Measurements from ENCODE around the gene OBP2B. TPM values are rescaled to one million over a fixed set of nuclear protein-coding genes. Genes with fewer than 3 reads are reported as not detected.

Gene OBP2B
- polyA plus RNA-seq, 1 donor from 2014 or later = not detected

GRCh38 chr9:133195029-133195428, 14.0 kb downstream of the OBP2B start:
- H3F3A ChIP-seq (ENCODE audit: insufficient read depth, low read length, poor library complexity, severe bottlenecking) = no peaks in the 10 kb centered on the region
- no peaks in the 10 kb centered on the region for H3K79me2 ChIP-seq (replicated peaks; ENCODE audit: insufficient read depth, low read length)
- H3K27ac ChIP-seq (ENCODE audit: low read length) = no peak overlapping the region
- H3K9me3 ChIP-seq (ENCODE audit: low read length) = peaks cover 4% of the 10 kb centered on the region
- no peaks in the 10 kb centered on the region for H4K20me1 ChIP-seq (ENCODE audit: insufficient read depth)
- H3K4me2 ChIP-seq (ENCODE audit: low read length) = no peak overlapping the region
- no peak overlapping the region for H3K9ac ChIP-seq (ENCODE audit: low read length)
- H3K4me3 ChIP-seq (ENCODE audit: low read length) = no peak overlapping the region
- no peaks in the 10 kb centered on the region for H3K36me3 ChIP-seq (ENCODE audit: insufficient read depth, low read length)
- no peaks in the 10 kb centered on the region for H3K27me3 ChIP-seq (ENCODE audit: insufficient read depth, low read depth, low read length)
- no peak for TF ChIP-seq SMC3 (conservative IDR thresholded peaks at IDR 0.05; ENCODE audit: poor library complexity)
- no peaks in the 10 kb centered on the region for H3K9me2 ChIP-seq (ENCODE audit: insufficient read depth, low read length)
- H2AFZ ChIP-seq (ENCODE audit: low read depth, low read length) = no peak overlapping the region

- no peak overlapping the region for H3K4me3 ChIP-seq (ENCODE audit: low read length)
- no peak overlapping the region for H3K4me2 ChIP-seq (ENCODE audit: low read length)
- no peaks in the 10 kb centered on the region for H3K36me3 ChIP-seq (ENCODE audit: insufficient read depth, low read length)
- H3K9me3 ChIP-seq (ENCODE audit: low read length) = peaks cover 4% of the 10 kb centered on the region
- no peaks in the 10 kb centered on the region for H3K9me2 ChIP-seq (ENCODE audit: insufficient read depth, low read length)
- no peaks in the 10 kb centered on the region for H3F3A ChIP-seq (ENCODE audit: insufficient read depth, low read length, poor library complexity, severe bottlenecking)
- no peak for TF ChIP-seq SMC3 (conservative IDR thresholded peaks at IDR 0.05; ENCODE audit: poor library complexity)
- TF ChIP-seq POLR2AphosphoS5 (IDR thresholded peaks at IDR 0.05) = no peak
- TF ChIP-seq TAF1 (IDR thresholded peaks at IDR 0.05; ENCODE audit: low read depth) = no peak
- no peak for TF ChIP-seq EP300 (conservative IDR thresholded peaks at IDR 0.05; ENCODE audit: poor library complexity, severe bottlenecking)
- TF ChIP-seq MXI1 (conservative IDR thresholded peaks at IDR 0.05; ENCODE audit: poor library complexity, severe bottlenecking) = no peak
- no peak for TF ChIP-seq REST (IDR thresholded peaks at IDR 0.05; ENCODE audit: borderline replicate concordance)
- TF ChIP-seq CTCF (IDR thresholded peaks at IDR 0.05; ENCODE audit: poor library complexity, severe bottlenecking) = no peak
- no peak for TF ChIP-seq RAD21 (conservative IDR thresholded peaks at IDR 0.05)
- TF ChIP-seq EZH2 (IDR thresholded peaks at IDR 0.05; ENCODE audit: borderline replicate concordance, insufficient read depth, low read length, poor library complexity, severe bottlenecking) = no peak
- no peaks in the 10 kb centered on the region for H3K27me3 ChIP-seq (ENCODE audit: insufficient read depth, low read depth, low read length)
- H4K20me1 ChIP-seq (ENCODE audit: insufficient read depth) = no peaks in the 10 kb centered on the region
- no peak overlapping the region for H3K9ac ChIP-seq (ENCODE audit: low read length)
- no peak overlapping the region for H2AFZ ChIP-seq (ENCODE audit: low read depth, low read length)
- H3K79me2 ChIP-seq (replicated peaks; ENCODE audit: insufficient read depth, low read length) = no peaks in the 10 kb centered on the region
- H3K27ac ChIP-seq (ENCODE audit: low read length) = no peak overlapping the region
These were observed 14.5 kb downstream of the OBP2B start for GRCh38 chr9:133194597-133194996.

GRCh38 chr9:133191989-133192388, 17.1 kb downstream of the OBP2B start:
- Histone ChIP-seq H3K9me2 (ENCODE audit: insufficient read depth, low read length) (no peaks in the 10 kb centered on the region), H3K4me3 (ENCODE audit: low read length) (no peak overlapping the region), H4K20me1 (ENCODE audit: insufficient read depth) (no peaks in the 10 kb centered on the region), H3K9me3 (ENCODE audit: low read length) (peaks cover 4% of the 10 kb centered on the region), H3K4me2 (ENCODE audit: low read length) (no peak overlapping the region), H3K9ac (ENCODE audit: low read length) (no peak overlapping the region), H3F3A (ENCODE audit: insufficient read depth, low read length, poor library complexity, severe bottlenecking) (no peaks in the 10 kb centered on the region), H2AFZ (ENCODE audit: low read depth, low read length) (no peak overlapping the region), H3K36me3 (ENCODE audit: insufficient read depth, low read length) (no peaks in the 10 kb centered on the region), H3K79me2 (replicated peaks; ENCODE audit: insufficient read depth, low read length) (no peaks in the 10 kb centered on the region), H3K27ac (ENCODE audit: low read length) (no peak overlapping the region), H3K27me3 (ENCODE audit: insufficient read depth, low read depth, low read length) (peaks cover 7% of the 10 kb centered on the region)
- TF ChIP-seq TAF1 (IDR thresholded peaks at IDR 0.05; ENCODE audit: low read depth) (no peak), REST (IDR thresholded peaks at IDR 0.05; ENCODE audit: borderline replicate concordance) (no peak), POLR2AphosphoS5 (IDR thresholded peaks at IDR 0.05) (no peak), EP300 (conservative IDR thresholded peaks at IDR 0.05; ENCODE audit: poor library complexity, severe bottlenecking) (no peak), MXI1 (conservative IDR thresholded peaks at IDR 0.05; ENCODE audit: poor library complexity, severe bottlenecking) (no peak), SMC3 (conservative IDR thresholded peaks at IDR 0.05; ENCODE audit: poor library complexity) (no peak), RAD21 (conservative IDR thresholded peaks at IDR 0.05) (no peak)

Data from neural cell (in vitro differentiated cells).